OCI-LY7 (cell line): ENCODE measurements around the gene MOCS1.

Experiments
- CTCF ChIP-seq: fragments of 200-600 bp; sonication (generic); conservative IDR thresholded peaks from 2 replicates; pipeline ENCODE4 v1.5.1; 2014; ENCODE audit warnings: mild to moderate bottlenecking, antibody characterized with exemption, low read length, moderate library complexity, mixed read lengths
- EZH2phosphoT487 ChIP-seq: fragments of 200-600 bp; sonication (generic); IDR thresholded peaks from 2 replicates; pipeline ENCODE4 v1.6.1; 2018; ENCODE audit warnings: low read depth, borderline replicate concordance, mild to moderate bottlenecking, mixed run types, antibody characterized with exemption, low read length, moderate library complexity, mixed read lengths

DNA sequence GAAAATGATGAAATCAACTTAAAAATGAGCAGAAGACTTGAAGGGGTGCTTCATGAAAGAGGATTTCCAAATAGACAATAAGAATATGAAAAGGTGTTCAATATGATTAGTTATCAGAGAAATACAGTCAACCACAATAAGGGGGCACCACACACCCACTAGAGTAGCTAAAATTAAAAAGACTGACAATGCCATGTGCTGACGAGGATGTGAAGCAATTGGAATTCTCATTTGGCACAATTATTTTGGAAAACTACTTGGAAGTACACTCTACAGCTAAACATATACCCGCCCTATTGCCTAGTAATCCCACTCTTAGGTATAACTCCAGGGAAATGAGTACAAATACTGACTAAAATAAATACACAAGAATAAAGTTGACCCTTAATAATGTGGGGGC lies 45.0 kb downstream of the MOCS1 start:
- TF ChIP-seq CTCF (no peak), EZH2phosphoT487 (no peak)
